ENCODE results near the gene PPP1R15B.

The PPP1R15B gene

DNA sequence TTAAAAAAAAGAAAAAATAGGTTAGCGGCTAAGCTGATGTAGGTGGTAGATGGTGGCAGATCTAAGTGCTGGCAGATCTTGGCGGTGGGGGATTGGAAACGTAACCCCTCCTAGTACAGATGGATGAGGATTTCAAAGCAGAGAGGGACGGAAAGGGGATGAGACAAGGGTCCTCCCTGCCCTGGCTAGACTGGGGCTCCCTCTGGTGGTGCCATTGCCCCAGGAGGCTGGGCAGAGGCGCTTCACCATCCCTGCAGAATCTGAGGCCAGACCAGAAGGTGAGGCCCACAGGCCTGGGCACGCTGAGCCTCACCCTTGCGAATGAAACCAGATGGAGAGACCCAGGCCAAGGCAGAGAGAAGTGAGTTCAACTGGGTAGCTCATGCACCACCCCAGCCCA lies 44.9 kb downstream of the PPP1R15B start:
- no peak for DNase-seq (ENCODE audit: low spot score)

DNA sequence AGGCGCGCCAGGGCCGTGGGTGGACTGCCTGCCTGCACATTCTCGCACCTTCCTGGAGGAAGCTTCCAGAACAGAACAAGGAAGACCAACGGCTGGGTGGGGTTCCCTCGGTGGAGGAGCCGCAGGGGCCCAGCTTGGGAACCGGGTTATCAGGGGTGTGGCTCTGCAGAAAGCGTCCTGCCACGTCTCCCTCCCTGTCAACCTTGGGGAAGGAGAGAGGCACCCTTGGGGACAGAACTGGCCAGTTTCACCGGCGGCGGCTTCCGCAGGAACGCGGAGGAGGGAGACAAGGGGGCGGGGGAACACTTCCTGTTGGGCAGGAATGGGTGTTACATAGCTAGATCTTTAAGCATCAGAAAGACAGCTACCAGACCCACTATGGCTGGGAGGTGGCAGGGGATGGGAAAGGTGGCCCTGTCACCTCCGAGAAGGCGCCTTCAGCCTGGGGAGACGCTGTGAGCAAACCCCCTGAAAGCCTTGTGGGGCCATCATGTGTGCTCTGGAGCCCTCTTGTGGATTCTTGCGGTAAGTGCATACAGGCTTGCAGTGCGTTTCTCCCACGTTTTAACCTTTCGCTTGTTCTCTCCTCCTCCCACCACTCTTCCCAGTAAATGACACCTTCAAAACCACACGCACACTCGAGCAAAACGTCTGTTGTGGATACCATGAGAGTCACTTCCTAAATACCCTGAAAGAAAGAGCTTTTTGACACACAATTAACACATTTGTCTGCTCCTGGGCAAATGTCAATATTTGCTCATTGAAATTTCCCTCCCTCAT lies 48.1 kb downstream of the PPP1R15B start:
- peak; percentile 81 for DNase-seq (ENCODE audit: low spot score)

DNA sequence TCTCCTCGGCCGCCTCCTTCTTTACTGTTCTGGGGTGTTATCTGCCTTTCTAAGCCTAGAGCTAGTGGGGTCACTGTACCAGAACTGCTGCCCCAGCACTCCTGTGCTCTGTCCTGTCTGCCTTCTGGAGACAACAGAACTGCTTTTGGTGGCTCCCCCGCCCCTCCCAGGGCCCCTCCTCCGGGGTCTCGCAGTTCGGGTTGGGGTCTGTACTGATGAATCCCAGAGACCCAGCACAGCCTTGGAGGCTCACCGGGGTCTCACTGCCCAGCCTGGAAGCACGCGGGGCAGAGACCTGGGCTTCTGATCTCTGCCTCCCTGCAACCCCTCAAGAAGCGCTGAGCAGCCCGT lies 48.7 kb downstream of the PPP1R15B start:
- no peak for DNase-seq (ENCODE audit: low spot score)

DNA sequence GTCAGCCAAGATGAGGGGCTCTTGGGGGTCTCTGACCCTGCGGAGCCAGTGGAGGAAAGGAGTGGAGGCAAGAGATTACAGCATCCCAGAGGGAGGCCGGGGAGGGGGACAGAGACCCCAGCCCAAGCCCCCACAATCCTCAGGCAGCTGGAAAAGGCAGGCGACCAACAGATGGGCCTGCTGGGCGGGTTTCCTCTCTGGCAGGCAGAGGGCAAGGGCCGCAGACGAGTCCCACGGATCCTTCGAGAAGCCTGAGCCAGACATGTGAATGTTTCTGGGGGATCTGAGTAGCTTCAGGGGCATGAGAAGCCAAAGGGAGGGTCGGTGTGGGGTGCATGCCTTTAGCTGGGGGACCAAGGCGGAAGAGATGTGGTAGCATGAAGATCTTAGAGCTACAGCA lies 49.8 kb downstream of the PPP1R15B start:
- no peak for DNase-seq (ENCODE audit: low spot score)

DNA sequence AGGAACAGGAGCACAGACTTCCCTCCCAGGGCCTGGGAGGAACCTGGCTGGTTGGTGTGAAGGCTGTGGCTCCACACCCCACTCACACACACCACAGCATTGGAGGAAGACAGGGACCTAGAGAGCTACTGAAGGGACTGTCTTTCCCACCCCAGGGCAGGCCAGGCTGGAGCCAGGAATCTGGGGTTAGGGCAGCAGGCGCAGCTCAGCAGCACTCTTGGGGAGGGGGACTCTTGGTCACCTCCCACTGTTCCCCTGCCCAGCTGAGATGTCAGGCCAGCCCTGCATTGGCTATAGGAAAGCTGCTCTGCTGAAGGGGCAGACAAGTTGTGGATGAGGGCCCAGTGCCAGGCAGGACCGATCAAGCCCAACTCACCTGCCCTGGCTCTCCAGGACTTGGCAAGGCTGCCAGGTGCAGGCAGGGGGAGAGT lies 50.3 kb downstream of the PPP1R15B start:
- DNase-seq (ENCODE audit: low spot score), result no peak

DNA sequence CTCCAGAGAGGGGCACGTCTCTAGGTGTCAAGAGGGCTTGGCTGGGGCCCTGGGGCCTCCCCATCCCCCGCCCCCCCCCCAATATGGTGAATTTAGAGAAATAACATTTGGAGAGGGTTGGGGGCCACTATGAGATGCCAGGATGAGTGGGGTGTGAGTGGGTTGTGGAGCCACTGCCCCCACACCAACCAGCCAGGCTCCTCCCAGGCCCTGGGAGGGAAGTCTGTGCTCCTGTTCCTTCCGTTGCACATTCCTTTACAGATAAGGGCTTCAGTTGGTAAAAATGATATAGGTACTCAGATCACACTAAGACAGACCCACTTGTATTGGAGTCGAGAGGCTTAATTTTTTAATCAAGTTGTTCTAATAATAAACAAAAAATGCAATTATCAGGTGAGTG lies 51.3 kb downstream of the PPP1R15B start:
- DNase-seq (ENCODE audit: low spot score), result no peak

DNA sequence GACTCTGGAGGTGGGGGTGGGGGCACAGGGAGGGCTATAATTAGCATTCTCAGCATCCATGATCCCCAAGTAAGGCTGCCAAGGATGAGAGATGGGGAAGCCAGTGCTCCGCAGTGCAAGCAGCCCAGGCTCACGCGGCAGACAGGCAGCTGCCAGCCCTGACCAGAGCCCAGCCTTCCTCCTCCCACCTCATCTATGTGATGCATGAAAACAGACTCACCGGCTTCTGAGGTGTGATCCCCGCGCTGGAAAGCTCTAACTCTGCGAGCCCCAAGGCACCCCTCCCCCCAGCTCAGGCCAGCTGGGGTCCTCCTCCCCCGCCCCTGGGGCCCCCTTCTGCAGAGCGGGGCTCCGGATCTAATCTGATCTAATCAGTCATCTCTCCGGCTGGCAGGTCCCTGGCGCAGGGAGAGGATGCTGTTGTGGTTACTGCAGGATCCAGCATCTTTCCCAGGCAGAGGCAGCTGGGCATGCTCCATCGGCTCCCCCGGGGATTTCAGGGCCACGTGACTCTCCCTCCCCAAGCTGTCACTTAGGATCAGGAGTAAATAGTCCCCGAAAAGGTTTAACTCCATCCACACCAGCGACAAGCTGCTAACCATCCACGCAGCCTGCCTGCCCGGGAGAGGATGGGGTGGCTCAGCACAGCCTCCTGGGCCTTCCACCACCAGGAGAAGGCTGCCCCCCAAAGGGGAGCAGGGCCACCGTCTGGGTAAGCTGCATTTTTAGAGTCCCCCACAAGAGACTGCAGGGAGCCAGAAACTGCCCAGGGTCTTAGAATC lies 52.0 kb downstream of the PPP1R15B start, which contains the start of gene PLEKHA6:
PLEKHA6 (minus strand) TSS at position 456 of the 782 bp plus-strand sequence. CDS start 86,202 bp downstream, outside the sequence.
- DNase-seq (ENCODE audit: low spot score), result no peak

DNA sequence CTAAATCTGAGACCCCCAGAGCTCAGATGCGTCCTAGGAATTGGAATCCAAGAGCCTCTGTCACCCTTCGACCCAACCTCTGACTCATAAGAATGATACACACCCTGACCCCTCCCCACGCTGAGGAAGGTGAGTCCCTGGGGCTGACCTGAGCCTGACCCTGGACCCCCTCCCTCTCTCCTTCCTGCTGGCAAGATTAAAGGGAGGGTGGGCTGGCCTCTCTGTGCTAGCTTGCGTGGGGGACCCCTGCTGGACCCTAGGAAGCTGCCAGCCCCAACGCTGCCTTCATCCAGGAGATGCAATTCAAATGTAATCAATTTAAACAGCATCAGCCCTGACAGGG lies 52.5 kb downstream of the PPP1R15B start:
- no peak for DNase-seq (ENCODE audit: low spot score)

DNA sequence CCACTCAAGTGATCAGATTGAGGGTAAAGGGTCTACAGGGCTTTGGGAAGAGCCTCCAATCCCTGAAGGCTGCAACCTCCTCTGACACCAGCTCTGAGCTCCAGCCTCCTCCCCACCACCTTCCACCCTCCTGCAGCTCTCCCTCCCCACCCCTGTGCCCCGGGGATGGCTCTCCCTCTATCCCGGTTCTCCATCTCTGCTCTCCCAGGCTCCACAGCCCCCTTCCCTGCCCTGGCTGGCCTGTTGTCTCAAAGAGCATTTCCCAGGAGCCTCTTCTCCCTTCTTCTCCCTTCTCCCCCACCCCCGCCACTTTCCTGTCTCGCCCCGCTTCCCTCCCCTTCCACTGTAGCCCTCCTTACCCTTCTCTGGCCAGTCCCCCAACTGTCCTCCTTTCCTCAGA lies 53.0 kb downstream of the PPP1R15B start:
- DNase-seq (ENCODE audit: low spot score), result no peak

DNA sequence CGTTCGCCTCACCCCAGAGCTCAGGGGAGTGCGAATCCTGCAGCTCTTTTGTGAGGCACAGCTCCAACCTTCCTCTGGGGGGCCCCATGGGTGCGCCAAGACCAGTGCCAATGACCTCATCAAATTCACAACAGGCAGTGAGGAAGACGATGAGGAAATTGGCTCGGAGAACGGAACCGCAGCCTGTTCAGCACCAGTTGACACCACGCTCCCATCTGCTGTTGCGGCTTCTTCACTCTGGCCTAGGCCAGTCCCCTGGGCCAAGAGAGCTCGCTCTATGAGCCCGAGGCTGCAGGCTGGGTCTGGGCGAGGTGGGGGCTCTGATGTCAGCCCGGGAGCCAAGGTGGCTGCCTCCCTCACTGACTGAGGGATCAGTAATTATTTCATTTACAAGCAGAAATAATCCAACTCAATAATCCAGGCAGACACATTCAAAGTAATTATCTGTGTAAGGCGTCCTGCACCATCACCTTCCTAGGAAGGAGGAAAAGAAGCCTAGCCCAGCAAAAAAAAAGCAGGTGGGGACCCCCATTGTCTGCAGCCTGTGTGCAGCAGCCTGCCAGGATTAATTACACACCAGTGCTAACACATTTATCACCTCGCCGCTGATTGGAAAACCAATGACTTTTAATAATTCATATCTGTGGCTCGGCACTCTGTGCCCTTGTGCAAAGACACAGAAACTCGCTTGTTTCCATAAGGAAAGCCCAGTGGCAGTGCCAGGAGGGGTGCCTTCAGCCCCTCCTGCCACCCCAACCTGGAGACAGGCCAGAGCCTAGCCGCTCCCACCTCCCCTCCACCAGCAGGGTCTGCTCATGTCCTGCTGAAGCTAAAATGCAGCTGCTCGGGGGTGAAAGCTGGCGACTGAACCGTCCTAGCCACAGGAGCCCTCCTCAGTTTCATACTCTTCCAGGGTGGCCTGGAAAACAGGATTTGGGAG lies 53.8 kb downstream of the PPP1R15B start:
- no peak for DNase-seq (ENCODE audit: low spot score)

DNA sequence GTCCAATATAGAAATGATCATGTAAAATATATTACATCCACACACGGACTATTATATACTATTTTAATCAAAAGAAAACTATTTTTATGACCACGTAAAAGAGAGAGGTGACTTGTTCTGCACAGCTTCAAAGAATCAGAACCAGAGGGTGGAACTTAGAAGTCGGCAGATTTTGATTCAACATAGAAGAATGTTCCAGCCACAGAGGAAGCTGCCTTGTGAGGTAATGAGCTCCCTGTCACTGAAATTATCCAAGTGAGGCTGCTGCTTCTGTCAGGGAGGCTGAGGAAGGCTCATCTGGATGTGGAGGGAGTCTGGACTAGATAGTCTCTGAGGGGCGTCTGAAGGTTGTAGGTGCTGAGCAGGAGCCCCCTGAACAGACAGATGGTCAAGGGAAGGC lies 54.6 kb downstream of the PPP1R15B start:
- no peak for DNase-seq (ENCODE audit: low spot score)

DNA sequence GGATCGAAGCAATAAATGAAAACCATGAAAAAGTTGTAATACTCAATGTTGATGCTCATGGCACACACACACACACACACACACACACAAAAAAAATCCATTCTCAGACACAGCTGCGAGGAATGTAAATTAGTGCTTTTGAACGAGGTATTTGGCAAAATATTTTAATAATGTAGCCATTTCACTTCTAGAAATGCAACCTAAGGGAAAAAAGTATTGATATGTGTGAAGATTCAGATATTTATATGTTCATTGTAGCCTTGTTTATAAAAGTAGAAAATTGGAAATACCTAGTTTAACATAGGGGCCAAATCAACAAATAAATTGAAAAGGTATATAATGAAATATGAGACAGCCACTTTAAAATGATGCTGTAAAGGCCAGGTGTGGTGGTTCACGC lies 55.7 kb downstream of the PPP1R15B start:
- no peak for DNase-seq (ENCODE audit: low spot score)

DNA sequence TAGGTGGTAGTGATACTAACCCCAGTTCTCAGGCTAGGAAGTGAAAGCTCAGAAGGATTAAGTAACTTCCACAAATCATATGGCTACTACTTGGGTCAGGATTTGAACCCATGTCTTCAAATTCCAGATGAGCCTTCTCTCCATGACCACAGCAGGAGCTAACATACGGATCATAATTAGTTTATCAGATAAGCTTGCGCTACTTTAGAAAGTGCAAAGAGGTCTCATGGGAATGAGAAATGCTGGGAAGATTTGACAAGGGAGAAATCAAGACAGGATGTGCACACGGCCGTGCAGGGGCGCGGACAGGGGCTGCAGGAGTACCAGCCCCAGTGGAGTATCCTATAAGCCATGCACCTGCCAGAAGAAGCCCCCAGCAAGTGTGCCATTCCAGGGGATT lies 57.0 kb downstream of the PPP1R15B start:
- DNase-seq (ENCODE audit: low spot score), result no peak
